GM20000 (cell line): ENCODE measurements around the gene ALX3.
"Not testable (repeated sequence)": the region's sequence is repeated elsewhere in the genome, so short reads cannot be mapped to it uniquely, and the experiment has no call there.

ENCODE experiments used
- DNase-seq: peaks from one replicate; pipeline ENCODE4 v3.0.0; 2012; ENCODE audit warnings: low spot score
- CTCF ChIP-seq: IDR thresholded peaks from 2 replicates; pipeline ENCODE4 v1.5.1; 2012; ENCODE audit warnings: mild to moderate bottlenecking, control low read depth; ENCODE audit errors: extremely low read depth, missing control alignments

Gene ALX3

GRCh38 chr1:110039641-110040040 lies 30.8 kb downstream of the ALX3 start:
- no peak for DNase-seq
- no peak for TF ChIP-seq CTCF

DNA sequence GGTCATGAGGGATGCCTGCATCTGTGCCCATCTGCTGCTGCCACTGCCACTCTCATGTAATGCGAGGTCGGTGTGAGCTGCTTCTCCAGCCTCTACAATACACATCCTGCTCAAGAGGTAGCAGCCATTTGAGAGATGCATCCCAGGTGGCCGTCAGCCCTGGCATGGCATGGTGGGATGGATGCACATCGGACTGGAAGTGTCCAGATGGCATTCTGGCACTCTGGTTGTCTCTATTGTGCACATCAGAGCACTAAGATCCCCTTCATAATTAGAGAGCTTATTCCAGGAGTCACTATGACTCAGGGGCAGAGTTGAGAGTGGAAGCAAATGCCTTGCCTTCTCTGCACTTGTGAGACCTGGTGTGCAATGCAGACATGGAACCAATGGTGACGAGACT lies 32.2 kb downstream of the ALX3 start:
- no peak for DNase-seq
- TF ChIP-seq CTCF, result no peak

- DNase-seq, result no peak
- TF ChIP-seq CTCF, result no peak
Observed at GRCh38 chr1:110035236-110035752, 35.2 kb downstream of the ALX3 start.

- peak; percentile 94 for DNase-seq
- TF ChIP-seq CTCF, result no peak
Observed at GRCh38 chr1:110034451-110035235, 35.8 kb downstream of the ALX3 start, which contains the start of gene STRIP1. TSS of gene STRIP1 (plus strand) at chr1:110034624. CDS start at chr1:110034638, 14 bp downstream.

DNA sequence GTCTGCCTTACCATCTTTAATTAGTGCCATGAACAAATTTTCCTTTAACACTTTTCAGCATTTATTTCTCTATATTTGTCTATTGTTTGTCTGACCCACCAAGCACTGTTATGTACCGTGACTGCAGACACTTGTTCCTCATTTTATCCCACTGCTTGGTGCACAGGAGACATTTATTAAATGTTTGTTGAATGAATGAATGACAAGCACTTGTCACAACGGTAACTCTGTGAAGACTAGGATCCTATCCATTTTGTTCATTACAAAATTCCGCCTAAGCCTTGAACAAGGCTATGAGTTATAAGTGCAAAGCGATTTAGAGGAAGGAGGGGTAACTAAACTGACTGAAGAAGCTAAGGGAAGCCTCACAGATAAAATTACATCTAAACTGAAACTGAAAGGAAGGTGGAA lies 36.4 kb downstream of the ALX3 start:
- TF ChIP-seq CTCF, result no peak
- DNase-seq, result no peak

DNA sequence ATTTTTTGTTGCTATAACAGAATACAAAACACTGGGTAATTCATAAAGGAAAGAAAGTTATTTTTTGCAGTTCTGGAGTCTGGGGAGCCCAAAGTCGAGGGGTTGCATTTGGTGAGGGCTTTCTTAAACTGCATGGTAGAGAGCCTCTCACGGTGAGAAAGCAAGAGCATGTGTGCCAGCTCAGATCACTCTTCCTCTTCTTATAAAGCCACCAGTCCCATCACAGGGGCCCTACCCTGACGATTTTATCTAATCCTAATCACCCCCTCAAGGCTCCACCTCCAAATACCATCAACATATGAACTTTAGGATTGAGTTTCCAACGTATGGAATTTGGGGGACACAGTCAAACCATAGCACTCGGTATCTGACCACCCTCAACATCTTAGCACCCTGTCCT lies 37.1 kb downstream of the ALX3 start:
- TF ChIP-seq CTCF, result no peak

GRCh38 chr1:110032327-110032726 lies 38.1 kb downstream of the ALX3 start:
- TF ChIP-seq CTCF, result no peak
- no peak for DNase-seq

More for the DNA sequence above, 37.1 kb downstream of the ALX3 start:
- DNase-seq, result no peak

- DNase-seq, result not testable (repeated sequence)
Observed at GRCh38 chr1:110030687-110031086, 39.8 kb downstream of the ALX3 start.
